HL-60 (cell line): ENCODE measurements around the gene TBC1D3B.

ENCODE experiments used
- CTCF ChIP-seq: IDR thresholded peaks from one replicate; pipeline ENCODE4 v1.5.1; 2011; ENCODE audit warnings: low read length, control low read depth, inconsistent platforms; ENCODE audit not compliant: insufficient read depth
- GABPA ChIP-seq: IDR thresholded peaks from 2 replicates; pipeline ENCODE4 v1.6.1; 2012; ENCODE audit warnings: low read depth
- POLR2AphosphoS5 ChIP-seq: IDR thresholded peaks from 2 replicates; pipeline ENCODE4 v1.6.1; 2012; ENCODE audit warnings: low read depth
- REST ChIP-seq: IDR thresholded peaks from 2 replicates; pipeline ENCODE4 v1.6.1; 2012; ENCODE audit warnings: low read depth; ENCODE audit not compliant: insufficient replicate concordance
- SPI1 ChIP-seq: IDR thresholded peaks from 2 replicates; pipeline ENCODE4 v1.6.1; 2012; ENCODE audit warnings: low read depth, mild to moderate bottlenecking, borderline replicate concordance

DNA sequence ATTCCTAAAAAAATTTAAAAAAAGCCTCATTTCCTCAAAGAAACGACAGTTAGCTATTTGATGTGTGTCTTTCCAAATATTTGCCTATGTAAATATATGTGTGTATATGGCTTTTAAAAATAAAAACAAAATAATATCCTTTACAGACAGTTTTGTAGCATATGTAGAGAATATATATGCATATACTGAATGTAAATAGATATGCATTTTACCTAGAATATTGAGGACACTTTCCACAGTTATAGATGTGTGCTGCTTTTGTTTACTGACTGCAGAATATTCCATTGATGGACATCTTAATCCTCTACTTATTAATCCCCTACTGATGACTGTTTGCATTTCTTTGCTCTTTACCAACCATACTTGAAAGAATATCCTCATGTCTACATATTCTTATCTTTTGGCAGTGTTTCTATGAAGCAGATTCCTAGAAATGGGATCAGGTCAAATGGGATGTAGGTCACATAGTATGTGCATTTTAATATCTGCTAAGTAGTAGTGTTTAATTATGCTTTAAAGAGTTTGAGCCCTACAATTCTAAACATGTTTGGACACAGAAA, 16.9 kb upstream of the TBC1D3B start:
- TF ChIP-seq CTCF (no peak), POLR2AphosphoS5 (no peak), REST (no peak), GABPA (no peak), SPI1 (no peak)
